Vagina (tissue), 2 donors: ENCODE data around the gene CRYBA2. TPM values are rescaled to one million over a fixed set of nuclear protein-coding genes. Genes with fewer than 3 reads are reported as not detected.

ENCODE experiments used
- DNase-seq, 2 donors: peaks; one replicate each; pipeline ENCODE4 v3.0.0-alpha.2; 2017; ENCODE audit errors: extremely low spot score in 2 of 2
- H3K27ac ChIP-seq: fragments of 200-600 bp; sonication (generic); one replicate; pipeline ENCODE4 v1.5.1; 2019
- H3K27me3 ChIP-seq: fragments of 200-600 bp; sonication (generic); one replicate; pipeline ENCODE4 v1.5.1; 2019
- H3K36me3 ChIP-seq, 2 donors: fragments of 200-600 bp; sonication (generic); one replicate each; pipeline ENCODE4 v1.5.1; 2017 to 2019
- H3K4me1 ChIP-seq: fragments of 200-600 bp; sonication (generic); one replicate; pipeline ENCODE4 v1.5.1; 2019
- H3K4me3 ChIP-seq, 2 donors: fragments of 200-600 bp; sonication (generic); 1 replicate in 1 of 2; 2 replicates in 1 of 2; pipeline ENCODE4 v1.5.1; 2016 to 2019
- H3K9me3 ChIP-seq: fragments of 200-600 bp; sonication (generic); one replicate; pipeline ENCODE4 v1.5.1; 2019
- CTCF ChIP-seq, 3 experiments: fragments of 450-650 bp in 2 of 3; fragments of 200-600 bp in 1 of 3; sonication (generic) in 1 of 3; IDR thresholded peaks; one replicate each; pipeline ENCODE4 v1.5.1; 2017 to 2019; ENCODE audit warnings: antibody characterized with exemption in 3 of 3, mild to moderate bottlenecking in 2 of 3, moderate library complexity in 2 of 3
- POLR2A ChIP-seq, 2 donors: fragments of 450-650 bp; IDR thresholded peaks; one replicate each; pipeline ENCODE4 v1.6.1; 2017; ENCODE audit warnings: antibody characterized with exemption in 2 of 2, mild to moderate bottlenecking in 2 of 2, moderate library complexity in 2 of 2
- POLR2AphosphoS5 ChIP-seq, 2 donors: sonication (generic); formaldehyde crosslinking; IDR thresholded peaks; one replicate each; pipeline ENCODE4 v1.9.0; 2017; ENCODE audit warnings: antibody characterized with exemption in 2 of 2, mild to moderate bottlenecking in 2 of 2, low read depth in 1 of 2; ENCODE audit not compliant: insufficient read depth in 1 of 2
- intact Hi-C: fragments of 100-400 bp; cut with DNase I; formaldehyde crosslinking; loops from one replicate; pipeline ENCODE4 v1.15.1; 2023
- total RNA-seq: library from RNA; depleted of rRNA; stranded (reverse); fragments of >200 nt; gene quantifications from one replicate; pipeline ENCODE4 v1.2.3, GENCODE V29; 2016

Gene CRYBA2
- total RNA-seq, 1 donor from 2014 or later, result not detected

DNA sequence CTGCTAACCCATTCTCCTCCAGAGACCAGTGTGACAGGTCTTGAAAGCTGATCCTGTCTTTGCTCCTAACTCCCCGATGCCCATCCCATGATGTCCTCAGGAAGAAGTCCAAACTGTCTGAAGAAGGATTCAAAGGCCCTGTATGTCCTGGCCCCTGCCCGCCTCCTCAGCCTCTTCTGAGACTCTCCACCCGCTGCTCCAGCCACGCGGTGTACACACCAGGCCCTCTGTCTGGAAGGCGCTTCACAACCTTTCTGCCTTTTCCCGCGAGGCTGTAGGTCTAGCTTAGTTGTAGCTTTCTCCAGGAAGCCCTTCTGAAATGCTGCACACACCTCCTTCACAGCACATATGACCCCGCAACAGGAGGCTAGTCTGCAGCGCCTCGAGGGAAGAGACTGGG, 23.5 kb upstream of the CRYBA2 start:
- H3K27ac ChIP-seq, result no peak overlapping the region
- no peak overlapping the region for H3K4me3 ChIP-seq
- no peaks in the 10 kb centered on the region for H3K36me3 ChIP-seq
- no peaks in the 10 kb centered on the region for H3K27me3 ChIP-seq
- intact Hi-C loops, result no loop called here
- H3K9me3 ChIP-seq, result no peaks in the 10 kb centered on the region
- TF ChIP-seq POLR2A (IDR thresholded peaks at IDR 0.05), result no peak
- no peak for TF ChIP-seq POLR2AphosphoS5 (IDR thresholded peaks at IDR 0.05; ENCODE audit: insufficient read depth in 1 of 2, low read depth in 1 of 2)
- TF ChIP-seq CTCF (IDR thresholded peaks at IDR 0.05), result no peak
- H3K4me1 ChIP-seq, result no peaks in the 10 kb centered on the region
- no peak for DNase-seq

DNA sequence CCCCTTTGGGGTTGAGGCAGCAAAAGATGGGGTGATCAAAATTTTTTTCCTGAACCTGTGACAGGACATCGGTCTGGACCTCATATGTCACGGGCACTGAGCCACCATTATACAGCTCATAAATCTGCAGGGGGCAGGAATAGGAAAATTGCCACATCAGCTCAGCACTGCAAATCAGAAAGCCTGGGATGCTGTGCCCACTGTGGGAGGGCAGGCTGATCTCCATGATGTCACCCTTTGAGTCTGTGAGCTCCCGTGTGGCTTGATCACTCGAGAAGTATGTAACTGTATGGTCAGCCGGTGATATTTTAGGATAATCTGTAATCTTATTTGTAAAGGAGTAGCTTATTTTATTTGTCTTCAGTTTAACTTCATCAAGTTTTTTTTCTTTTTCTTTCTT, 17.7 kb upstream of the CRYBA2 start:
- TF ChIP-seq POLR2AphosphoS5 (IDR thresholded peaks at IDR 0.05; ENCODE audit: insufficient read depth in 1 of 2, low read depth in 1 of 2) (no peak), CTCF (IDR thresholded peaks at IDR 0.05) (no peak), POLR2A (IDR thresholded peaks at IDR 0.05) (no peak)
- no peaks in the 10 kb centered on the region for H3K9me3 ChIP-seq
- H3K27ac ChIP-seq, result no peak overlapping the region
- no peaks in the 10 kb centered on the region for H3K27me3 ChIP-seq
- no peaks in the 10 kb centered on the region for H3K4me1 ChIP-seq
- DNase-seq, result no peak
- intact Hi-C loops, result no loop called here
- H3K36me3 ChIP-seq, result no peaks in the 10 kb centered on the region
- no peak overlapping the region for H3K4me3 ChIP-seq

GRCh38 chr2:219010162-219010756, 17.0 kb upstream of the CRYBA2 start:
- no peak for DNase-seq
- H3K27me3 ChIP-seq, result no peaks in the 10 kb centered on the region
- TF ChIP-seq POLR2A (IDR thresholded peaks at IDR 0.05) (no peak), CTCF (IDR thresholded peaks at IDR 0.05) (no peak), POLR2AphosphoS5 (IDR thresholded peaks at IDR 0.05; ENCODE audit: insufficient read depth in 1 of 2, low read depth in 1 of 2) (no peak)
- intact Hi-C loops, result no loop called here
- no peaks in the 10 kb centered on the region for H3K36me3 ChIP-seq
- H3K4me3 ChIP-seq, result no peak overlapping the region
- no peaks in the 10 kb centered on the region for H3K4me1 ChIP-seq
- no peak overlapping the region for H3K27ac ChIP-seq
- H3K9me3 ChIP-seq, result no peaks in the 10 kb centered on the region

- no peaks in the 10 kb centered on the region for H3K27me3 ChIP-seq
- TF ChIP-seq CTCF (IDR thresholded peaks at IDR 0.05), result no peak
- TF ChIP-seq POLR2A (IDR thresholded peaks at IDR 0.05), result no peak
- no peak for TF ChIP-seq POLR2AphosphoS5 (IDR thresholded peaks at IDR 0.05; ENCODE audit: insufficient read depth in 1 of 2, low read depth in 1 of 2)
- DNase-seq, result no peak
- H3K36me3 ChIP-seq, result no peaks in the 10 kb centered on the region
- H3K27ac ChIP-seq, result no peak overlapping the region
- H3K4me1 ChIP-seq, result no peaks in the 10 kb centered on the region
- intact Hi-C loops, result no loop called here
- no peak overlapping the region for H3K4me3 ChIP-seq
- H3K9me3 ChIP-seq, result no peaks in the 10 kb centered on the region
These were observed 16.1 kb upstream of the CRYBA2 start for GRCh38 chr2:219009294-219009693.

GRCh38 chr2:219003979-219004378, 10.8 kb upstream of the CRYBA2 start:
- Histone ChIP-seq H3K9me3 (no peaks in the 10 kb centered on the region), H3K4me1 (peaks cover 23% of the 10 kb centered on the region), H3K4me3 (no peak overlapping the region), H3K27ac (no peak overlapping the region), H3K27me3 (peaks cover 14% of the 10 kb centered on the region), H3K36me3 (no peaks in the 10 kb centered on the region)
- no peak for DNase-seq
- no peak for TF ChIP-seq POLR2A (IDR thresholded peaks at IDR 0.05)
- TF ChIP-seq POLR2AphosphoS5 (IDR thresholded peaks at IDR 0.05; ENCODE audit: insufficient read depth in 1 of 2, low read depth in 1 of 2), result no peak
- TF ChIP-seq CTCF (IDR thresholded peaks at IDR 0.05), result no peak
- intact Hi-C loops, result no loop called here
